ENCODE data around the gene DIPK1B.

DIPK1B gene

GRCh38 chr9:136713550-136713949, 1.2 kb downstream of the DIPK1B start (continued):
- TF ChIP-seq ZBTB21 (tag by site-specific recombination; IDR thresholded peaks at IDR 0.05) (no peak), PRDM6 (tag by site-specific recombination; IDR thresholded peaks at IDR 0.05) (no peak), ZBTB11 (tag by site-specific recombination; conservative IDR thresholded peaks at IDR 0.05; ENCODE audit: low read depth) (no peak), INSM2 (tag by site-specific recombination; IDR thresholded peaks at IDR 0.05) (no peak), ZNF843 (tag by site-specific recombination; IDR thresholded peaks at IDR 0.05) (no peak), ZNF23 (tag by site-specific recombination; IDR thresholded peaks at IDR 0.05; ENCODE audit: borderline replicate concordance) (no peak), YY1 (tag by site-specific recombination; IDR thresholded peaks at IDR 0.05) (no peak), CTCF (tag by site-specific recombination; IDR thresholded peaks at IDR 0.05) (peak; percentile 82), SP7 (tag by site-specific recombination; IDR thresholded peaks at IDR 0.05) (no peak), KLF7 (tag by site-specific recombination; IDR thresholded peaks at IDR 0.05; ENCODE audit: borderline replicate concordance) (peak; percentile 38; the same call in 1 of the 2 replicates), ZNF211 (tag by site-specific recombination; IDR thresholded peaks at IDR 0.05; ENCODE audit: low read depth) (no peak), ZBTB7A (tag by site-specific recombination; IDR thresholded peaks at IDR 0.05; ENCODE audit: low read depth) (no peak), IKZF3 (tag by site-specific recombination; IDR thresholded peaks at IDR 0.05) (peak; percentile 39; the same call in 1 of the 2 replicates), ZBTB26 (tag by site-specific recombination; optimal IDR thresholded peaks at IDR 0.05) (no peak), ZBTB10 (tag by site-specific recombination; IDR thresholded peaks at IDR 0.05) (no peak), GLI4 (tag by site-specific recombination; IDR thresholded peaks at IDR 0.05) (no peak), ZNF501 (tag by site-specific recombination; IDR thresholded peaks at IDR 0.05) (no peak), ZNF302 (tag by site-specific recombination; IDR thresholded peaks at IDR 0.05; ENCODE audit: low read depth) (no peak), ZNF391 (tag by site-specific recombination; IDR thresholded peaks at IDR 0.05; ENCODE audit: borderline replicate concordance, low read depth) (no peak), ZNF266 (tag by site-specific recombination; IDR thresholded peaks at IDR 0.05; ENCODE audit: low read depth) (no peak)

Data from HEK293 (cell line).